SU-DHL-6 (cell line): ENCODE results near the gene SERPINC1.

Source experiments
- EZH2phosphoT487 ChIP-seq: fragments of 200-600 bp; sonication (generic), shearing (Covaris generic); conservative IDR thresholded peaks from 2 replicates; pipeline ENCODE4 v1.6.1; 2018; ENCODE audit warnings: mild to moderate bottlenecking, antibody characterized with exemption, low read length, moderate library complexity, mixed read lengths
- TF ChIP-seq, protein P1 (sequence below): fragments of 200-600 bp; sonication (generic); IDR thresholded peaks from one replicate; pipeline ENCODE4 v1.5.1; 2017; ENCODE audit warnings: antibody characterized with exemption, mild to moderate bottlenecking, low read length, moderate library complexity; ENCODE audit not compliant: insufficient read depth, poor library complexity, severe bottlenecking

DNA sequence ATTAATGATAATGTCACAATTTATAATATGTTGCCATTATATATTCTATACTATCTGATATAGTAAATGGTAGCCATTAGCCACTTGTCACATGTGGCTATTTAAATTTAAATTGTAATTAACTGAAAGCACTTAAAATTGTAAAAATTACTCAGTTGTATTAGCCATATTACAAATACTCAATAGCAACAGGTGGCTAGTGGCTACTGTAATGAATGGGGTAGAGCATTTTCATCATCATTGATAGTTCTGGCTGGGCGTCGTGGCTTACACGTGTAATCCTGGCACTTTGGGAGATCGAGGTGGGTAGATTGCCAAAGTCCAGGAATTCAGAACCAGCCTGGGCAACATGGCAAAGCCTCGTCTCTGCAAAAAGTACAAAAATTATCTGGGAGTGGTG is 32.4 kb downstream of the SERPINC1 start:
- TF ChIP-seq, protein P1, sequence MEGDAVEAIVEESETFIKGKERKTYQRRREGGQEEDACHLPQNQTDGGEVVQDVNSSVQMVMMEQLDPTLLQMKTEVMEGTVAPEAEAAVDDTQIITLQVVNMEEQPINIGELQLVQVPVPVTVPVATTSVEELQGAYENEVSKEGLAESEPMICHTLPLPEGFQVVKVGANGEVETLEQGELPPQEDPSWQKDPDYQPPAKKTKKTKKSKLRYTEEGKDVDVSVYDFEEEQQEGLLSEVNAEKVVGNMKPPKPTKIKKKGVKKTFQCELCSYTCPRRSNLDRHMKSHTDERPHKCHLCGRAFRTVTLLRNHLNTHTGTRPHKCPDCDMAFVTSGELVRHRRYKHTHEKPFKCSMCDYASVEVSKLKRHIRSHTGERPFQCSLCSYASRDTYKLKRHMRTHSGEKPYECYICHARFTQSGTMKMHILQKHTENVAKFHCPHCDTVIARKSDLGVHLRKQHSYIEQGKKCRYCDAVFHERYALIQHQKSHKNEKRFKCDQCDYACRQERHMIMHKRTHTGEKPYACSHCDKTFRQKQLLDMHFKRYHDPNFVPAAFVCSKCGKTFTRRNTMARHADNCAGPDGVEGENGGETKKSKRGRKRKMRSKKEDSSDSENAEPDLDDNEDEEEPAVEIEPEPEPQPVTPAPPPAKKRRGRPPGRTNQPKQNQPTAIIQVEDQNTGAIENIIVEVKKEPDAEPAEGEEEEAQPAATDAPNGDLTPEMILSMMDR, result no peak
- TF ChIP-seq EZH2phosphoT487, result no peak
